ENCODE data around the gene ADGRF3.
"Not testable (repeated sequence)": the region's sequence is repeated elsewhere in the genome, so short reads cannot be mapped to it uniquely, and the experiment has no call there.

ADGRF3 gene

DNA sequence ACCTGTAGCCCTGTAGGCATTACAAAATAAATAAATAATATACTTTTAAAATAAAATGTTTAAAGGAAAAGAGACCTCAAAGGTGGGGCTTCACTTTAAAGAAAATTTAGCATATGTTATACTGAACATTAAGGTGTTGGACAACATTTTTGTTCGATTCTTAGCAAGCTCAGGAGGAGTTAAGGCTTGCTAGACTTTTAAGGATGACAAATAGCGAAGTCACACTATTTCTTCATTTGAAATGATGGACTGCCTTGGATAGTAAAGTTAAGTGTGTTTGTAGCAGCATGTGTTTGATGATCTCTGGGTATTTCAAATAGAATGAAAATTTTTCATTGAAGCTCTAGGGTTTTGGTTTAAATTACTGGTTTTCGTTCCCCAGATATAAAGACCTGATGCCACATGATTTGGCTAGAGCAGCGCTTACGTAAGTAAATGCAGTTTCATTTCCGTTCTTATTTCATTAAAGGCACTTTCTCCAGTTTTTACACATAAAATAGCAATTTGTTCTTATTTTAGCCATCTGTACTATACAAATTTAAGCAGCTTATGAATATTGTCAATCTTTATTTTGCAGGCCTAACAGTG, 76.9 kb downstream of the ADGRF3 start:
- no peak overlapping the region for H3K27ac ChIP-seq (ENCODE audit: low read depth in 2 of 2, low read length in 2 of 2)
- peaks cover 6 to 9% of the 10 kb centered on the region in 2 donors for H3K36me3 ChIP-seq (ENCODE audit: control insufficient read depth in 2 of 2, insufficient read depth in 2 of 2, low read length in 2 of 2)
- H3K9me3 ChIP-seq (ENCODE audit: control insufficient read depth in 2 of 2, low read length in 2 of 2), result no peaks in the 10 kb centered on the region
- H3K4me1 ChIP-seq (ENCODE audit: control insufficient read depth in 2 of 2, insufficient read depth in 2 of 2, low read length in 2 of 2), result peaks cover 4 to 7% of the 10 kb centered on the region in 2 donors
- H3K4me3 ChIP-seq (ENCODE audit: low read length in 2 of 2), result no peak overlapping the region
- no peaks in the 10 kb centered on the region for H3K27me3 ChIP-seq (ENCODE audit: control insufficient read depth in 2 of 2, insufficient read depth in 2 of 2, low read length in 2 of 2)
- no peak overlapping the region for H3K9ac ChIP-seq (ENCODE audit: low read depth in 1 of 2, low read length in 2 of 2)

DNA sequence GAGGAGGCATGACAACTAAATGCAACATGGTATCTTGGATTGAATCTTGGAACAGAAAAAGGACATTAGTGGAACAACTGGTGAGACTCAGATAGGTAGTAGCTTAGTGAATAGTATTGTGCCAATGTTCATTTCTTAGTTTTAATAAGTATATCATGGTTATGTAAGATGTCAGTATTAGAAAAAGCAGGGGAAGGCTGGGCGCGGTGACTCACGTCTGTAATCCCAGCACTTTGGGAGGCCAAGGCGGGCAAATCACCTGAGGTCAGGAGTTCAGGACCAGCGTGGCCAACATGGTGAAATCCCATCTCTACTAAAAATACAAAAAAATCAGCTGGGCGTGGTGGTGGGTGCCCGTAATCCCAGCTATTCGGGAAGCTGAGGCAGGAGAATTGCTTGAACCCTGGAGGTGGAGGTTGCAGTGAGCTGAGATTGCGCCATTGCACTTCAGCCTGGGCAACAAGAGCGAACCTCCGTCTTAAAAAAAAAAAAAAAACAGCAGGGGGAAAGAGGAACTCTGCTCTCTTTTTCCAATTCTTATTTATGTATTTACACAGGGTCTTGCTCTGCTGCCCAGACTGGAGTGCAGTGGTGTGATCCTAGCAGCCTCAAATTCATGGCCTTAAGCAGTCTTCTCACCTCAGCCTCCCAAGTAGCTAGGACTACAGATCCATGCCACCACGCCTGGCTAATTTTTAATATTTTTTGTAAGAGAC, 77.8 kb downstream of the ADGRF3 start:
- H3K36me3 ChIP-seq (ENCODE audit: control insufficient read depth in 2 of 2, insufficient read depth in 2 of 2, low read length in 2 of 2); H3K4me3 ChIP-seq (ENCODE audit: low read length in 2 of 2); H3K27ac ChIP-seq (ENCODE audit: low read depth in 2 of 2, low read length in 2 of 2); H3K27me3 ChIP-seq (ENCODE audit: control insufficient read depth in 2 of 2, insufficient read depth in 2 of 2, low read length in 2 of 2); H3K9ac ChIP-seq (ENCODE audit: low read depth in 1 of 2, low read length in 2 of 2); H3K4me1 ChIP-seq (ENCODE audit: control insufficient read depth in 2 of 2, insufficient read depth in 2 of 2, low read length in 2 of 2); H3K9me3 ChIP-seq (ENCODE audit: control insufficient read depth in 2 of 2, low read length in 2 of 2): not testable (repeated sequence)

DNA sequence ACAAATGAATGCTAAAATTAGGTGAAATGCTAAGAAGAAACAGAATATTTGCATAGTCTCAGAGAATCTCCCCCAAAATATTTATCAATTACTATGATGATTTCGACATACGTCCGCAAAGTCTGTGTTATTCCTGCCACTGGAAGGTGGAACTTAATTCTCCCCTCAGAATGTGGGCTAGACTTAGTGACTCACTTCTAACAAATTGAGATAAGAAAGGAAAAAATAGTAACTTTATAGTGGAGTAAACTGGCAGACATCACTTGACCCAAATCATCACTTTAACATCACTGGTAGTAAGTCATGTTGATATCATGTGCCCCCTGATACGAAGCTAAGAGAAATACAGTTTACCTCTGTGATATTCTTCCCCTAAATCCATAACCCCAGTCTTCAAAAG, 78.4 kb downstream of the ADGRF3 start:
- Histone ChIP-seq H3K4me1 (ENCODE audit: control insufficient read depth in 2 of 2, insufficient read depth in 2 of 2, low read length in 2 of 2) (no peaks in the 10 kb centered on the region), H3K36me3 (ENCODE audit: control insufficient read depth in 2 of 2, insufficient read depth in 2 of 2, low read length in 2 of 2) (peaks cover 14% of the 10 kb centered on the region in 2 donors), H3K27ac (ENCODE audit: low read depth in 2 of 2, low read length in 2 of 2) (no peak overlapping the region)

DNA sequence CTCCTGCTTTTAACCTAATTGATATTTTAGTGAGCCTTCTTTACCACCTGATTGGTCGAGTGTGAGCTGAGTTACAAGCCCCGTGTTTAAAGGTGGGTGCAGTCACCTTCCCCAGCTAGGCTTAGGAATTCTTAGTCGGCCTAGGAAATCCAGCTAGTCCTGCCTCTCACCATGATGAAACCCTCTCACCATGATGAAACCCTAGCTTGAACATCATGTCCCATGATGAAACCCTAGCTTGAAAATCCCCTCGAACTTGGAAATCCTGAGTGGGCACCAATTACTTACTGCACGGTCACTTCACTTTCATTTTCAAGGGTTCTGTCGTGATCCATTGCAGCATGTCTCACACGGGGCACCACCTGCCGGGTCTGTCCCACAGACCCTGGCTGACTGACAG, 87.8 kb downstream of the ADGRF3 start:
- not testable (repeated sequence) for H3K9ac ChIP-seq (ENCODE audit: low read depth in 1 of 2, low read length in 2 of 2); H3K4me1 ChIP-seq (ENCODE audit: control insufficient read depth in 2 of 2, insufficient read depth in 2 of 2, low read length in 2 of 2); H3K27me3 ChIP-seq (ENCODE audit: control insufficient read depth in 2 of 2, insufficient read depth in 2 of 2, low read length in 2 of 2); H3K4me3 ChIP-seq (ENCODE audit: low read length in 2 of 2); H3K27ac ChIP-seq (ENCODE audit: low read depth in 2 of 2, low read length in 2 of 2); H3K9me3 ChIP-seq (ENCODE audit: control insufficient read depth in 2 of 2, low read length in 2 of 2)
- H3K36me3 ChIP-seq (ENCODE audit: control insufficient read depth in 2 of 2, insufficient read depth in 2 of 2, low read length in 2 of 2), result peaks cover 13 to 14% of the 10 kb centered on the region in 2 donors

More for the DNA sequence above, 78.4 kb downstream of the ADGRF3 start:
- H3K9ac ChIP-seq (ENCODE audit: low read depth in 1 of 2, low read length in 2 of 2), result no peak overlapping the region
- no peak overlapping the region for H3K4me3 ChIP-seq (ENCODE audit: low read length in 2 of 2)
- H3K9me3 ChIP-seq (ENCODE audit: control insufficient read depth in 2 of 2, low read length in 2 of 2), result no peaks in the 10 kb centered on the region
- H3K27me3 ChIP-seq (ENCODE audit: control insufficient read depth in 2 of 2, insufficient read depth in 2 of 2, low read length in 2 of 2), result no peaks in the 10 kb centered on the region
